Lower leg skin (tissue), 4 donors: ENCODE measurements around the gene CD46. TPM values are rescaled to one million over a fixed set of nuclear protein-coding genes. Genes with fewer than 3 reads are reported as not detected.
A peak's percentile ranks its signal among the peaks of the same experiment; 100 is the strongest.

Source experiments
- DNase-seq, 2 donors: peaks; one replicate each; pipeline ENCODE4 v3.0.0-alpha.2; 2019; ENCODE audit warnings: low spot score in 2 of 2
- H3K4me3 ChIP-seq: fragments of 200-600 bp; sonication (generic); 2 replicates; pipeline ENCODE4 v1.5.1; 2017; ENCODE audit warnings: mild to moderate bottlenecking, low read depth; ENCODE audit not compliant: poor library complexity, severe bottlenecking
- POLR2A ChIP-seq, 2 donors: fragments of 450-650 bp; IDR thresholded peaks; one replicate each; pipeline ENCODE4 v1.6.1; 2016 to 2017; ENCODE audit warnings: antibody characterized with exemption in 2 of 2, mild to moderate bottlenecking in 1 of 2, moderate library complexity in 1 of 2
- WGBS, 2 donors: methylation state at CpG; one replicate each; pipeline ENCODE4 v1.1.5; 2018; 5-methylcytosine and 5-hydroxymethylcytosine counted together
- intact Hi-C: fragments of 100-400 bp; cut with DNase I; formaldehyde crosslinking; loops from one replicate; pipeline ENCODE4 v1.15.0; 2023; ENCODE audit warnings: low total_unique reads
- total RNA-seq, 4 donors: library from RNA; depleted of rRNA; stranded (reverse); fragments of >200 nt; gene quantifications; one replicate each; pipeline ENCODE4 v1.1.0, GENCODE V29; 2016
- TF ChIP-seq, protein P1 (sequence below), 3 donors: fragments of 450-650 bp; IDR thresholded peaks; one replicate each; pipeline ENCODE4 v1.5.1; 2016; ENCODE audit warnings: antibody characterized with exemption in 3 of 3, mild to moderate bottlenecking in 3 of 3, moderate library complexity in 2 of 3

Gene CD46
- total RNA-seq, 4 donors from 2014 or later: 63.3 to 89.4 (median 76.2) TPM

DNA sequence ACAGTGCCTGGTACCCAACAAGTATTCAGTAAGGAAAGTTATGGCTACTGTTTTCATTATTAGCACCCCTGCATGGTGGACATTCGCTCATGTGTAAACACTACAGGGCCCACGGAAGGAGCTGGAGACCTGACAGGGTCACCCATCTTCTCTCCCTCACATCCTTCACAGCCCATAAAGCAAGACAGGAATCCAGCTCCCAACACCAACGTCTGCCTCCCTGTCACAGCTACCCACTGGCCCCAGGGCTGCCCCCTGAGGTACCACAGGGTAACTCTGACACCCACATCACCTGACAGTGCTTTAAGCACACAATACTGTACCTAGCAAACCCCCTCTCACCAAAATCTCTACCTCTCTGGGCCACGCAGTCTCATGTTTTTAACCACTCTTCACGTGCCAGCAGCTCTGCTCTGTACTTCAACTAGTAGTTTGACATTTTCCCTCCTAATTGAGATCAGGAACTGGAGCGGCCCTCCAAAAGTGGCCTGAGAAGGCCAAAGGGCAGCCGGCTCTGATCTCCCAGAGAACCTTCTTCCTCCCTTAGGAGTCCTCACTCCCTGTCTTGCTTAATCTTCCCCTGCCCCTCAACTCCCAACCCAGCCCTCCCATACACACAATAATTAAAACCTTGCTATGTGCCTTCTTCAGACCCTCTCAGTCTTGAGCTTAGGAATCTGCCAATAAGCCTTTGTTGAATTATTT lies 82.3 kb downstream of the CD46 start:
- intact Hi-C loops: loop anchor here (5.0 kb wide), 1 partner anchor 33 kb away; no protein-coding TSS in a partner anchor
- WGBS, 2 donors: 88 to 90% methylated on average over 7 of the region's 7 CpGs
- no peak overlapping the region for H3K4me3 ChIP-seq
- no peak for TF ChIP-seq POLR2A (IDR thresholded peaks at IDR 0.05)
- TF ChIP-seq, protein P1, sequence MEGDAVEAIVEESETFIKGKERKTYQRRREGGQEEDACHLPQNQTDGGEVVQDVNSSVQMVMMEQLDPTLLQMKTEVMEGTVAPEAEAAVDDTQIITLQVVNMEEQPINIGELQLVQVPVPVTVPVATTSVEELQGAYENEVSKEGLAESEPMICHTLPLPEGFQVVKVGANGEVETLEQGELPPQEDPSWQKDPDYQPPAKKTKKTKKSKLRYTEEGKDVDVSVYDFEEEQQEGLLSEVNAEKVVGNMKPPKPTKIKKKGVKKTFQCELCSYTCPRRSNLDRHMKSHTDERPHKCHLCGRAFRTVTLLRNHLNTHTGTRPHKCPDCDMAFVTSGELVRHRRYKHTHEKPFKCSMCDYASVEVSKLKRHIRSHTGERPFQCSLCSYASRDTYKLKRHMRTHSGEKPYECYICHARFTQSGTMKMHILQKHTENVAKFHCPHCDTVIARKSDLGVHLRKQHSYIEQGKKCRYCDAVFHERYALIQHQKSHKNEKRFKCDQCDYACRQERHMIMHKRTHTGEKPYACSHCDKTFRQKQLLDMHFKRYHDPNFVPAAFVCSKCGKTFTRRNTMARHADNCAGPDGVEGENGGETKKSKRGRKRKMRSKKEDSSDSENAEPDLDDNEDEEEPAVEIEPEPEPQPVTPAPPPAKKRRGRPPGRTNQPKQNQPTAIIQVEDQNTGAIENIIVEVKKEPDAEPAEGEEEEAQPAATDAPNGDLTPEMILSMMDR (IDR thresholded peaks at IDR 0.05): no peak
- peak in 1 of 2 donors; percentile 72 for DNase-seq

DNA sequence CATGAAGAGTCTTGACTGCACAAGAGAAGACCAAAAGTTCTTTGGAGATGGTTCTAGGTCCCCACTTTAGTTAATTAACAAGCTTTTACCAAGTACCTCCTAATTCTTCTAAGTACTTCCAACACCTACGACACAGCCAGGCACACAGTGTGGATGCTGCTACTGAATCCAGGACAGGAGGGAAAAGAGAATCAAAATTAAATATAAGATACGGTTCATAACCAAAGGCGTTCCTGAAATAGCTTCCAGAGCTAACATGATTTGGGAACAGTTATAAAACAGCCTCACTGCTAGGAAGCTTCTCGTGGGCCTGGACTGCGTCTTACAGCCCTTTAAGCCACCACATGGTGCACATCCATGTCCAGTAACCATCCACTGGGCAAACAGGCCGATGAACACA lies 84.1 kb downstream of the CD46 start:
- WGBS, 2 donors: 90 to 93% methylated on average over 6 of the region's 6 CpGs
- no peak for TF ChIP-seq POLR2A (IDR thresholded peaks at IDR 0.05)
- TF ChIP-seq, protein P1 (IDR thresholded peaks at IDR 0.05): no peak
- no peak for DNase-seq

DNA sequence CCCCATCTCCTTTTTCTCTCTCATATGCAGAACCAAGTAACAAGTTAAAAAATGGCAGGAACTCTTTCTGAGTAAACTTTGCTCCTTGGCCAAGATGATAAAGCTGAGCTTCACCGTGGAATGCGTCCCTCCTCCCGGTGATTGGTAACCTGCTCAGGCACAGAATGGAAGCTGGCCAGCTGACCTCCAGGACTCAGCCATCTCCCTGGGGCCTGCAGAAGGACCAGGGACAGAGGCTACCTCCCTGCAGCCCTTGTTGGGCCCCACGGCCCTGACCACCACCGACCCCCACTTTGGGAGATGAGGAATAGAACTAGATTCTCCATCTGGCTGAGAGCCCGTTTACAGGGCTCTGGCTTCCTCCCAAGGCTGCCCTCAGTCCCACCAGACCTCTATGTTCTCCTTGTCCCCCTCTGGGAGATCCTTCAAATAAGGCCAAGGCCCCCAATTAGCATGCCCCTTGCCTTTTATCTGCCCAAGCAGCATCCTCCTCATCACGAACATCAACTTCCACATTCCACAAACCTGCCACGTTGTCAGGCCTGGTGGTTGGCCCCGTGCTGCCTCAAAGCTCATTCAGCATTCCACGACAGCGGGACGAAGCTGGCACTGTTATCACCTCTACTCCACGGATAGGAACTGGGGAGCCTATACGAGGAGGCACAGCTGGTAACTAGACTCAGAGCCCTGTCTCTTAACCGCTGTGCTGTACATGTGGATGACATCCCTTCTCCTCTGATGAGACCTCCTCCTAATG lies 84.9 kb downstream of the CD46 start:
- DNase-seq: peak in 1 of 2 donors; percentile 85
- no peak overlapping the region for H3K4me3 ChIP-seq
- 79 to 81% methylated on average over 14 to 15 of the region's 15 CpGs for WGBS, 2 donors
- no peak for TF ChIP-seq POLR2A (IDR thresholded peaks at IDR 0.05)
- TF ChIP-seq, protein P1 (IDR thresholded peaks at IDR 0.05): no peak
- intact Hi-C loops: no loop called here

More for the DNA sequence above, 84.1 kb downstream of the CD46 start:
- H3K4me3 ChIP-seq: no peak overlapping the region
- intact Hi-C loops: no loop called here

DNA sequence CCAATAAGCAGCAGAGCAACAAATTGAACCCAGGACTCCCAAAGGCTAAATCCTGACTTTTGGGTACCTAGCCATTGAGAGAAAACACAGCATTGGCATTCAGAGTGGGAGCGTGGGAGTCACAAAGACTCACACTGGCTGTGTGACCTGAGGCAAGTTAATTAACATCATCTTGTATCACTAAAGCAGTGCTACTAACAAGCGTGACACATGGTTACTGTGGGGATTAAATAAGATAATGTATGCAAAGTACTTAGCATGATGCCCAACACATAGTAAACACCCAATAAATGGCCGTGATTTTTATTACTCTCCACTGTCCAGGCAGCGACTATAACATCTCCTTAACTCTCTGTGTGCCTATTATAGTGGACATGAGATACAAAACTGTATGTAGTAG lies 85.8 kb downstream of the CD46 start:
- 50 to 69% methylated on average over 4 of the region's 4 CpGs for WGBS, 2 donors
- TF ChIP-seq POLR2A (IDR thresholded peaks at IDR 0.05): no peak
- TF ChIP-seq, protein P1 (IDR thresholded peaks at IDR 0.05): no peak
- DNase-seq: peak in 1 of 2 donors; percentile 28
- H3K4me3 ChIP-seq: no peak overlapping the region
- intact Hi-C loops: no loop called here

DNA sequence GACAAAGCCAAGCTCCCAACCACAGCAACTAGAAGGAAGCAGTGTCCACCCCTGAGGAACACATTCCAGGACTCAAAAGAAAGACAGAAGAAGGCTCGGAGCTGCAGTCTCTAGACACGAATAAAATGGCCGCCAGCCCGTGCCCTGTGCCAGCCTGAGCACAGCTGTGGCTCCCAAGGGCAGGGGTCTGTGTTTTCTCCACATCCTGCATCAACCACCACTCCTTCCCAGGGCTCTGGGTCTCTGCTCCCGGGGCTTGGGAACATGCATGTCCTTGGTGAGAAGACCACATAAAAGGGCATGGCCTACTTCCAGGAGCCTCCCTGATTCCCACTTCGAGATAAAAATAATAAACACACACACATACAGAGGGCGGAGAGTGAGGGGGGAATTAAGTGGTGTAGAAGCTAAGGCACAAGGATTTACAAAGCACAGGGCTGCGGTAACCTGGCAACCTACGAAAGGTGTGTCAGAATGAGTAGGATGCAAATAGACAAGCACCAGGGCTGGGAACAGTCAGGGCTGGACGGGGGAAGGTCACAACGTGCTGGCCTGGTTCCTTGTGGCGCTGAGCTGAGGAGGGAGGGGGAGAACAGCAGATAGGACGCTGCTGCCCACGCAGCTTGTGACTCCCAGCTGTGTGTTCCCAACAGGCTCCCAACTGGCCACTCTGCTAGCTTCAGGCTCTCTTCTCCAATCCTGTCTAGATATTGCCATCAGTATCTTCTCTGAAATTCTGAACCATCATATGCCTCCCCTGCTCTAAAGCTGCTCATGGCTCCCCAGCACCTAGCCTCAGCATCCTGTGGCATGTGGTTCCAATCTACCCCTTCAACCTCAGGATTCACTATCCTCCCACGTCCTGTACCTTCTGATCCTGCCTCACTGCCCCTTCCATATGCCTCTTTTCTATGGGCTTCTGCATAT lies 86.6 kb downstream of the CD46 start:
- DNase-seq: peak; percentile 66 to 89
- intact Hi-C loops: no loop called here
- H3K4me3 ChIP-seq: no peak overlapping the region
- 41 to 47% methylated on average over 15 of the region's 15 CpGs for WGBS, 2 donors
- no peak for TF ChIP-seq POLR2A (IDR thresholded peaks at IDR 0.05)
- TF ChIP-seq, protein P1 (IDR thresholded peaks at IDR 0.05): no peak
